CD1c-positive myeloid dendritic cell (primary cell): ENCODE results near the gene CRX.
A peak's percentile ranks its signal among the peaks of the same experiment; 100 is the strongest.
"Not testable (repeated sequence)": the region's sequence is repeated elsewhere in the genome, so short reads cannot be mapped to it uniquely, and the experiment has no call there.

ENCODE experiments used
- DNase-seq: peaks from one replicate; pipeline ENCODE4 v3.0.0-alpha.2; 2016; ENCODE audit errors: extremely low spot score

The CRX gene

GRCh38 chr19:47821460-47822020 is at the start of gene CRX:
Gene CRX, plus strand, starts transcription at chr19:47821937. Its CDS starts 12,507 bp downstream, at chr19:47834444.
- no peak for DNase-seq

GRCh38 chr19:47776568-47776967 is 45.2 kb upstream of the CRX start:
- DNase-seq, result no peak

- DNase-seq, result not testable (repeated sequence)
These were observed 44.3 kb upstream of the CRX start for GRCh38 chr19:47777245-47778048.

- peak; percentile 66 for DNase-seq
These were observed 43.4 kb upstream of the CRX start, which contains the start of gene SELENOW for GRCh38 chr19:47778049-47778953. Gene SELENOW, plus strand, starts transcription at chr19:47778703. Its CDS starts 83 bp downstream, at chr19:47778786.

GRCh38 chr19:47778954-47779351 is 42.8 kb upstream of the CRX start:
- no peak for DNase-seq

GRCh38 chr19:47779524-47780214 is 42.1 kb upstream of the CRX start:
- DNase-seq, result no peak

GRCh38 chr19:47780215-47780551 is 41.6 kb upstream of the CRX start:
- no peak for DNase-seq

- no peak for DNase-seq
These were observed 40.0 kb upstream of the CRX start for GRCh38 chr19:47781590-47782262.

- no peak for DNase-seq
These were observed 35.2 kb upstream of the CRX start for GRCh38 chr19:47786566-47786965.

- not testable (repeated sequence) for DNase-seq
These were observed 34.4 kb upstream of the CRX start for GRCh38 chr19:47787307-47787706.

GRCh38 chr19:47789811-47790210 is 31.9 kb upstream of the CRX start:
- DNase-seq, result not testable (repeated sequence)

- peak; percentile 76 for DNase-seq
These were observed 31.3 kb upstream of the CRX start for GRCh38 chr19:47790398-47790814.

- no peak for DNase-seq
These were observed 29.1 kb upstream of the CRX start for GRCh38 chr19:47792616-47793015.

- DNase-seq, result no peak
These were observed 27.2 kb upstream of the CRX start for GRCh38 chr19:47794526-47794925.

- no peak for DNase-seq
These were observed 25.0 kb upstream of the CRX start for GRCh38 chr19:47796785-47797184.

- DNase-seq, result no peak
These were observed 23.5 kb upstream of the CRX start for GRCh38 chr19:47797996-47798903.

GRCh38 chr19:47798904-47799266 is 22.9 kb upstream of the CRX start:
- no peak for DNase-seq

- DNase-seq, result no peak
These were observed 20.5 kb upstream of the CRX start for GRCh38 chr19:47801270-47801669.

GRCh38 chr19:47802521-47803043 is 19.2 kb upstream of the CRX start:
- DNase-seq, result no peak

GRCh38 chr19:47803148-47803547 is 18.6 kb upstream of the CRX start:
- not testable (repeated sequence) for DNase-seq
